ENCODE data around the gene KISS1.

KISS1 gene

GRCh38 chr1:204201348-204202040 lies 5.2 kb upstream of the KISS1 start:
- Histone ChIP-seq H3K36me3 (replicated peaks; ENCODE audit: insufficient read depth, low read length) (no peaks in the 10 kb centered on the region), H3F3A (ENCODE audit: insufficient read depth, low read length) (no peaks in the 10 kb centered on the region), H3K4me2 (ENCODE audit: low read depth, low read length) (no peak overlapping the region), H2AFZ (ENCODE audit: low read length) (no peak overlapping the region), H3K9me2 (replicated peaks; ENCODE audit: insufficient read depth, low read length) (no peaks in the 10 kb centered on the region), H3K27me3 (replicated peaks; ENCODE audit: insufficient read depth, low read length) (peaks cover 35% of the 10 kb centered on the region), H4K20me1 (ENCODE audit: insufficient read depth, low read length) (no peaks in the 10 kb centered on the region), H3K4me3 (ENCODE audit: low read length) (no peak overlapping the region), H3K4me1 (ENCODE audit: low read length) (no peaks in the 10 kb centered on the region), H3K79me2 (ENCODE audit: low read length) (no peaks in the 10 kb centered on the region), H3K27ac (ENCODE audit: low read length) (no peak overlapping the region), H3K9ac (ENCODE audit: low read length) (no peak overlapping the region), H3K9me3 (replicated peaks; ENCODE audit: insufficient read depth, low read length) (no peaks in the 10 kb centered on the region)
- TF ChIP-seq EZH2phosphoT487 (IDR thresholded peaks at IDR 0.05; ENCODE audit: low read length), result no peak
- no peak for TF ChIP-seq EZH2 (optimal IDR thresholded peaks at IDR 0.05; ENCODE audit: low read depth, low read length)
- TF ChIP-seq CTCF (IDR thresholded peaks at IDR 0.05; ENCODE audit: low read length), result no peak
- DNase-seq, result no peak

GRCh38 chr1:204199579-204199978 lies 3.3 kb upstream of the KISS1 start:
- no peak for DNase-seq
- no peak overlapping the region for H3K27ac ChIP-seq (ENCODE audit: low read length)
- no peaks in the 10 kb centered on the region for H3K9me3 ChIP-seq (replicated peaks; ENCODE audit: insufficient read depth, low read length)
- H3K4me3 ChIP-seq (ENCODE audit: low read length), result no peak overlapping the region
- H3K79me2 ChIP-seq (ENCODE audit: low read length), result no peaks in the 10 kb centered on the region
- H3F3A ChIP-seq (ENCODE audit: insufficient read depth, low read length), result no peaks in the 10 kb centered on the region
- H3K36me3 ChIP-seq (replicated peaks; ENCODE audit: insufficient read depth, low read length), result no peaks in the 10 kb centered on the region
- H3K4me2 ChIP-seq (ENCODE audit: low read depth, low read length), result no peak overlapping the region
- H3K27me3 ChIP-seq (replicated peaks; ENCODE audit: insufficient read depth, low read length), result peaks cover 34% of the 10 kb centered on the region
- H4K20me1 ChIP-seq (ENCODE audit: insufficient read depth, low read length), result no peaks in the 10 kb centered on the region
- H2AFZ ChIP-seq (ENCODE audit: low read length), result no peak overlapping the region
- H3K9ac ChIP-seq (ENCODE audit: low read length), result no peak overlapping the region
- H3K9me2 ChIP-seq (replicated peaks; ENCODE audit: insufficient read depth, low read length), result no peaks in the 10 kb centered on the region
- no peak for TF ChIP-seq EZH2phosphoT487 (IDR thresholded peaks at IDR 0.05; ENCODE audit: low read length)
- no peak for TF ChIP-seq EZH2 (optimal IDR thresholded peaks at IDR 0.05; ENCODE audit: low read depth, low read length)
- TF ChIP-seq CTCF (IDR thresholded peaks at IDR 0.05; ENCODE audit: low read length), result no peak
- no peaks in the 10 kb centered on the region for H3K4me1 ChIP-seq (ENCODE audit: low read length)

GRCh38 chr1:204198348-204199340 lies 2.4 kb upstream of the KISS1 start:
- Histone ChIP-seq H3K4me3 (ENCODE audit: low read length) (no peak overlapping the region), H3K27ac (ENCODE audit: low read length) (no peak overlapping the region), H3K4me2 (ENCODE audit: low read depth, low read length) (no peak overlapping the region), H2AFZ (ENCODE audit: low read length) (no peak overlapping the region), H3K79me2 (ENCODE audit: low read length) (no peaks in the 10 kb centered on the region), H3K36me3 (replicated peaks; ENCODE audit: insufficient read depth, low read length) (no peaks in the 10 kb centered on the region), H4K20me1 (ENCODE audit: insufficient read depth, low read length) (no peaks in the 10 kb centered on the region), H3K4me1 (ENCODE audit: low read length) (no peaks in the 10 kb centered on the region), H3K9me2 (replicated peaks; ENCODE audit: insufficient read depth, low read length) (no peaks in the 10 kb centered on the region), H3K27me3 (replicated peaks; ENCODE audit: insufficient read depth, low read length) (peaks cover 34% of the 10 kb centered on the region), H3K9me3 (replicated peaks; ENCODE audit: insufficient read depth, low read length) (no peaks in the 10 kb centered on the region), H3F3A (ENCODE audit: insufficient read depth, low read length) (no peaks in the 10 kb centered on the region), H3K9ac (ENCODE audit: low read length) (no peak overlapping the region)
- DNase-seq, result no peak
- TF ChIP-seq EZH2 (optimal IDR thresholded peaks at IDR 0.05; ENCODE audit: low read depth, low read length) (no peak), EZH2phosphoT487 (IDR thresholded peaks at IDR 0.05; ENCODE audit: low read length) (no peak), CTCF (IDR thresholded peaks at IDR 0.05; ENCODE audit: low read length) (no peak)

Measured in MM.1S (cell line).